GM18870 (cell line): ENCODE data around the gene PPP1R3E.
"Not testable (repeated sequence)": the region's sequence is repeated elsewhere in the genome, so short reads cannot be mapped to it uniquely, and the experiment has no call there.

Experiments
- ATAC-seq: cut with Tn5 transposase; IDR thresholded peaks from one replicate; pipeline ENCODE4 v1.9.1; 2021; ENCODE audit warnings: moderate library complexity; ENCODE audit not compliant: unreplicated experiment

The PPP1R3E gene, protein sequence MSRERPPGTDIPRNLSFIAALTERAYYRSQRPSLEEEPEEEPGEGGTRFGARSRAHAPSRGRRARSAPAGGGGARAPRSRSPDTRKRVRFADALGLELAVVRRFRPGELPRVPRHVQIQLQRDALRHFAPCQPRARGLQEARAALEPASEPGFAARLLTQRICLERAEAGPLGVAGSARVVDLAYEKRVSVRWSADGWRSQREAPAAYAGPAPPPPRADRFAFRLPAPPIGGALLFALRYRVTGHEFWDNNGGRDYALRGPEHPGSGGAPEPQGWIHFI

DNA sequence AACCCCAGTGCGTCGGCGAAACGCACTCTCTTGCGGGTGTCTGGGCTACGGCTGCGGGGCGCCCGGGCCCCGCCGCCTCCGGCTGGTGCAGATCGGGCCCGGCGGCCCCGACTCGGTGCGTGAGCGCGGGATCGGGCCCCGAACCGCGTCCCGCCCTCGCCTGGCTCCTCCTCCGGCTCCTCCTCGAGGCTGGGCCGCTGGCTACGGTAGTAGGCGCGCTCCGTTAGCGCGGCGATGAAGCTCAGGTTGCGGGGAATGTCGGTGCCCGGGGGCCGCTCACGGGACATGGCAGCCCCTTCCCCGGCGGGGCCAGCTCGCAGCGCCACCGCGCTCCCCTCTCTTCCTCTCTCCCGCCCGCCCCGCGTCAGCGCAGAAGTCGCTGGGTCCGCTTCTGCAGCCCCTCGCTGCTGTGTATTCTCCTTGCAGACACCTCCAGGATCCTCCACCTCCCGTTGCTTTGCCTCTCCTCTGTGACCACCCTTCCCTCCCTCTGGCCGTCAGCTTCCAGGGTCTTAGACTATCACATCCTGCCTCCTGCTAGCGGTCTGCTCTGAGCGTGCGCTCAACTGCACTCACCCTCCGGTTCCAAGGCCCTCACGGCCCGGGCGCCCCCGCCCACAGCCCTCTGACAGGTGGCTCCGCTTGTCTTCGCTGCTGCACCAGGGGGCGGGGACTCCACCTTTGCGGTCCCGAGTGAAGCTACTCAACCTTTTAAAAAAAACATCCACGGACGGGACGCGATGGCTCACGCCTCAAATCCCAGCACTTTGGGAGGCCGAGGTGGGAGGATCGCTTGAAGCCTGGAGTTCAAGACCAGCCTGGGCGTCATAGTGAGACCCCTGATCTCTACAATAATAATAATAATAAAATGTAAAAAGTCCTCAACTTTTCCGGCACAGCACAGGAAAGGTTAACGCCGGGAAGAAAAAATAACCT, at the start of gene PPP1R3E:
TSS of gene PPP1R3E (minus strand) at position 570 of the 936 bp plus-strand sequence. CDS start at position 287, 283 bp downstream.
- no peak for ATAC-seq

DNA sequence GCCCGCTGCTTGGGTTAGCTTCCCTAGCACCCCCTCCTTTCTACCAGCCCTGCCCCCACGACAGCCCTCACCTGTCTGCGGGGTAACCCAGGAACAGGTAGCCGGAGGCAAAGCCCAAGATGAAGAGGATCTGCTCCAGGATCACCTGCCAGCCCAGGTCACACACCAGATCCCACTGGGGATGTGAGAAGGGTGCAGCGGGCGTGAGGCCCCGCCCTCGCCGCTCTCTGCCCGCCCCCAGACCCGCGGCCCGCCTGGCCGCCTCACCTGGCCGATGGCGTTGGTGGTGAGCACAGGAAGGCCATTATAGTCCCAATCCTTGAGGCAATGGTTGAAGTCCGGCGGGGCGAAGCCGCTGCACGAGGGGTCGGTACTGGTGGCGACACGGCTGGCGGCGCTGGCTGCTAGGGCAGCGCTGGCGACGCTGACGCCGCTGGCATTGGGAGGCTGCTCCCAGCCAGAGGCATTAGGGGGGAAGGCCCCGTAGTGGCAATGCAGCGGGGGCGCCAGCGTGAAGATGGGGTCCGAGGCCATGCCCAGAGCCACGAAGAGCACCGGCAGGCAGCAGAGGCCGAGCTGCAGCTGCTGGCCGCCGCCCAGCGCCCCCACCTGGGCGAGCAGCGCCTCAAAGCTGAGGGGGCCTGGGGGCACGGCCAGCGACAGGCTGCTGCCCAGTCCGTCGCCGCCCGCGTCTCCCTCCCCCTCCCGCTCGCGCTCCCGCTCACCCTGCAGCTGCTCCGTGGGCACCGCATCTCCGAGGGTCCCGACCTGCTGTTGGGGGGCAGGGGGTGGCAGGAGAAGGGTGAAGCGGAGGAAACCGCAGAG, 49.2 kb upstream of the PPP1R3E start:
- no peak for ATAC-seq

DNA sequence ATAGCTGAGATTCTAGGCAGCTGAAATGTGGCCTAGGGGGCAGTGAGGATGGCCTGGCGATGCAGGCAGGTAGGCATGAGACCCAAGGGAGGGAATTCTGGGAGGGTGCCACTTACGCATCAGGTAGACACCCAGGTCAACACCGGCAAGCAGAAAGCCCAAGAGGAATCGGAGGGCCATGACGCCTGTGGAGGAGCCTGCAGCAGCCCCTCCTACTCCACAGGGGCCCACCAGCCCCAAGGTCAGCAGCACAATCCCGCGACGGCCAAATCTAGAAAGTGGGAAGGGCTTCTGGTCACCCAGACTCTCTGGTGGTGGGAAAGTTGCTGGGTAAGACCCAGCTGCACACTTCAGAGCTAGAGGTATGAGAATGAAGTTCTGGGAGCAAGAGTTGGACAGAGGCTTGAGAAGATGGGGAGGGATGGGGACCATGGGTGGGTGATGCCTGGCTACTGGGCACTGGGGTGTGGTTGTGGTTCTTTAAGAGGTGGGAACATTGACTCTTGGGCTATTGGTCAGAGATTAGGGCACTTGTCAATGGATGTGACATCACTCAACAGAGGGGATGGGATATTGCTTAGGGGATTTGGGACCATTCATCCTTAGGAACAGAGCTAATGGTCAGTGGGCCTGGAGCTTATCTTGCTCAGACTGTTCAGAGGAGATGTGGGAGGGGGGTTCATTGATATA, 46.6 kb upstream of the PPP1R3E start:
- no peak for ATAC-seq

DNA sequence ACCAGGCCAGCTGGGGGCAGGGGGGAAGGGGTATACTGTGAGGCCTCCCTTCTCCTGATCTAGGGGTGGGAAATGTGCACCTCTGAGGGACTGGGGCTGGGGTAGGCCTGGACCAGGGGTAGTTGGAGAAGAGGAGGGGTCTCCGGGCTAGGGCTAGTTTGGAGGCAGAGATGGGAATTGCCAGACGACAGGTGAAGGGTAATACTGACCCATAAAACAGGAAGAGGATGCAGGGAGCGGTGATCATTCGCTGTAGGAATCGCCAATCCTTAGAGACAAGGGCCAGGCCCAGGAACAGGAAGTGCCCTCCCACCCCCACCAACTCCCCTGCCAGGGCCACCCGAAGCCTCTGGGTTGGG, 45.6 kb upstream of the PPP1R3E start:
- ATAC-seq: no peak

DNA sequence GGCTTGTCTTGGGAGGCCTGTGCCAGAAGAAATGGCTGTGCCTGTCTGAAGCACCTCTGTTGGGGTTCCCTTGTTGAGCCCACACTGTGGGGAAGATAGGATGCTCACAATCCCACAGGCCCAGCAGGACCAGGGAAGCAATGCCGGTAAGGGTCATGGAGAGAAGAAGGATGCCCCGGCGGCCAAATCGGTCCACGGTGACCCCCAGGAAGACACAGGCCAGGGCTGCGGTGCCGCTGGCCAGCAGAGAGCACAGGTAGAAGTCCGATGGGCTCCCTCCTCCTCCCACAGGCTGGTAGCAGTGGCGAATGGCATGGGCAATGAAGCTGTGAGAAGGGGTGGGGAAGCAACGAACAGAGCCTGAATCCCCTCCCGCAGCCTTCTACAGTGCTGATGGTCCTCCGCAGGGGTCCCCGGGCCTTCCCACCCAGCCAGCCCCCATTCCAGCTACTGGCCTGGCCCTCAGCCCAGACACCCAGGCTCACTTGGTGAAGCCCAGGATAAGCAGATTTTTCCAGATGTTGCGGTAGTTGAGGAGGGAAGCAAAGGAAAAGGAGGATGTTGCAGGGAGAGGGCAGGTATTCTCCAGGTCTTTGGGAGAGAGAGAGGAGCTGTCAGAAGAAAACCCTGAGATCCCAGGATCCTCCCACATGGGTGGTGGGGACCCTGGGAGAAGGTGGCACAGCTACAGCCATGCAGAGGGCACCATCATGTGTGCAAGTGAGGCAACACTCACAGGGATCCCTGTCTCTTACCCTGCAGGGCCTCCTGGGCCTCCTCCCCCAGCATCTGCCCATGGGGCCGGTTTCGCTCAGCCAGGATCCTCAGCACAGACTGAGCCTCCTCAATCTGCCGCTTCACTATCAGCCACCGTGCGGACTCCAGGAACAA, 45.0 kb upstream of the PPP1R3E start:
- no peak for ATAC-seq

DNA sequence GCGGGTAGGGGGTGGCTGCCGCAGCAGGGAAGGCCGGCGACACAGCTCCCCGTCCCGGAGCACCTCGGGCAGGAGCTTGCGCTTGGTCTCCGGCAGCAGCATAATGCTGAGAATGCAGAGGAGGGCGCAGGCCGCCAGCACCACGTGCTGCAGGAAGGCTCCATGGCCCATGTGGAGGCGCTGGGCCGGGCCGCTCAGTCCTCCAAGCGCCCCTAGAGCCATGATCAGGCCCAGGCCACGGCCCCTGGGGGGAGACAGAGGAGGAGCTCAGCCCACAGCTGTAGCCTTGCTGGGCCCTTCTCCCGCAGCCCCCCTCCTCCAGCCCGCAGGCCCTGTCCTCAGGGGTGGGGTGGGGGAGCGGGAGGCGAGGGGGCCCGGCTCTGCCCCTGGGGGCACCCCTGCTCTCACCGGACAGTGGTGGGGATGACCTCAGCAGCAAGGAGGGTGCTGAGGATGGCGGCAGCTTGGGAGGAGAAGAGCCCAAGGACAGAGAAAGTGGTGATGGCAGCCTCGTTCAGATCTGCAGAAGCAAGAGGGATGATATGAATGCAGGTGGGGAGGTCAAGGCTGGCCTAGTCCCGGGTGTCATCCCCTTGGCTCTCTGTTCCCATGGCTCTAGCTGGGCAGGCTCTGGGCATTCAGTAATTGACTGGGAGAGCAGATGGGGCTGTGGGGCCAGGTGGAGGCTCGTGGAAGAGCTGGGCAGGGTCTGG, 44.2 kb upstream of the PPP1R3E start:
- ATAC-seq: no peak

DNA sequence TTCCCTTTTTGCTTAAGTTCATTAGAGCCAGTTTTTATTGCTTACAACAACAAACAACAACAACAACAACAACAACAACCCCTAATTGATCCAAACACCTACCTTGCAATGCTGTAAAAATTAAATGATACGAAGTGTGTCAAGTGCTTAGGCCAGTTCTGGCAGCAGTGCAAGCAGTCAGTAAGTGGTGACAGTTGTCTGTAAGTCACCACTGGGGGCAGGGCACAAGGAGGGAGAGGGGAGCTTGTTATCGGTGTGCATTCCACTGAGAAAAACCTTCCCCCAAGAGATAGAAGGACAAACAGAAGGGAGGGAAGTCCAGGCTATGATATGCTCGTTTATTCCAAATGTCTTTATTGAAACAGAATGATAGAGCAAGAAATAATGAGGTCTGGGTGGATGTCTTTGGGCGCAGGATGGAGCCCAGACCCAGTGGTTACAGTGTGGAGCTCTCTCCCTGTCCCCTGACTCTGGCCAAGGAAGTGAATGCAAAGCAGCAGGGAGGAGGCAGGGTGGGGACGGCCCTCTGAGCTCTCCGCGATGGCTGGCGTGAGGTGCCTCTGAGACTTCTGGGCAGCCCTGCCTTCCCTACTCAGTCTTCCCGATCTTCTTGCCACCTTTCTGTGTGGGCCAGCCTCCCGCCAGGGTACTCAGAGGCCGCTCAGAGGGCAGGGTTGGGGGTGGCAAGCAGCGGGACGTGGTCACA, 43.5 kb upstream of the PPP1R3E start:
- no peak for ATAC-seq

DNA sequence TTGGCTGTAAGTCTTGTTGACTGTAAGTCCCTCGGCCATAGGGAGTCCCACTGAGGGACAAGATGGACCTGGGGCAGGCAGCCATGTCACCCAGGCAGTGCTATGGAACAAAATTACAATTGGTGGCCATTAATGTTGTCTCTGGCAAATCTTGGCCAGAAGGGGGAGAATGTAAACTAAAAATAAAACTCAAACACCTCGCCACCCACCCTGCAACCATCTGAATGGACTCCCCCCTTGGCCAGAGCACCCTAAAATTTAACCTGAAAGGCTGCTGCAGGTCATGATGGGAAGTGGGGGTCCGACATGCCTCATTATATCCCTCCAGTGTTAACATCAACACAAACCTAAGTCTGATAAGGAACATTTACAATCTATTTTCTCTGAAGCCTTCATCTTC, 41.8 kb upstream of the PPP1R3E start:
- ATAC-seq: no peak

DNA sequence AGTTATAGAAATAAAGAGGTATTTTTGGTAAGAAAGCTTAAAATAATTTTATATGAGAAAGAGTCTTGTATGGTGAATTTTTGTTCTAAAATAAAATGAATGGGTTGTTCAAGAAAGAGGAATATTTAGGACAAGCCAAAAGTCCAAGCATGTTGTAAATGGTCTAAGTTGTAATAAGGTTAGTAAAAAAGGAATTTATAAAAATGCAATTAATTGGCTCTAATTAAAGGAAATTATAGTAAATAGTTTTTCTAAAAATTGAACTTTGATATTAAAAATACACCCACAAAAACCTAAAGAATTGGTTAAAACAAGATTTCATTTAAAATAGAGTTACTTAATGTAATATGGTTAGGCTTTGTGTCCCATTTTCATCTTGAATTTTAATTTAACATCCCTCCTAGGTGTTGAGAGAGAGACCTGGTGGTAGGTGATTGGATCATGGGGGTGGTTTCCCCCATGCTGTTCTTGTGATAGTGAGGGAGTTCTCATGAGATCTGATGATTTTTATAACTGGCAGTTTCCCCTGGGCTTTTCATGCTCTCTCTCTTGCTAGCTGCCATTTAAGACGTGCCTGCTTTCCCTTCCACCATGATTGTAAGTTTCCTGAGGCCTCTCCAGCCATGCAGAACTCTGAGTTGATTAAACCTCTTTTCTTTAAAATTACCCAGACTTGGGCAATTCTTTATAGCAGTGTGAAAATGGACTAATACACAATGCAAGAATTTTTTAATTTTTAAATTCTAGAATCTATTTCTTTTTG, 37.0 kb upstream of the PPP1R3E start:
- no peak for ATAC-seq

DNA sequence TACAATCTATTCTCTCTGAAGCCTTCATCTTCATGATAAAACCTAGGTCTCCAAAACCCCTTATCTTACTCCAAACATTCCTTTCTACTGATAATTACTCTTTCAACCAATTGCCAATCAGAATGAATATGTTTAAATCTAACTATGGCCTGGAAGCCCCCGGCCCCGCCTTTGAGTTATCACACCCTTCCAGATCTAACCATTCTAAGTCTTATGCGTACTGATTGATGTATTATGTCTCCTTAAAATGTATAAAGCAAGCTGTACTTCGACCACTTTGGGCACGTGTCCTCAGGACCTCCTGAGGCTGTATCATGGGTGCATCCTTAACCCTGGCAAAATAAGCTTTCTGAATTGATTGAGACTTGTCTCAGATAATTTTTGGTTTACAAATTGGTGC, 33.0 kb upstream of the PPP1R3E start:
- no peak for ATAC-seq

DNA sequence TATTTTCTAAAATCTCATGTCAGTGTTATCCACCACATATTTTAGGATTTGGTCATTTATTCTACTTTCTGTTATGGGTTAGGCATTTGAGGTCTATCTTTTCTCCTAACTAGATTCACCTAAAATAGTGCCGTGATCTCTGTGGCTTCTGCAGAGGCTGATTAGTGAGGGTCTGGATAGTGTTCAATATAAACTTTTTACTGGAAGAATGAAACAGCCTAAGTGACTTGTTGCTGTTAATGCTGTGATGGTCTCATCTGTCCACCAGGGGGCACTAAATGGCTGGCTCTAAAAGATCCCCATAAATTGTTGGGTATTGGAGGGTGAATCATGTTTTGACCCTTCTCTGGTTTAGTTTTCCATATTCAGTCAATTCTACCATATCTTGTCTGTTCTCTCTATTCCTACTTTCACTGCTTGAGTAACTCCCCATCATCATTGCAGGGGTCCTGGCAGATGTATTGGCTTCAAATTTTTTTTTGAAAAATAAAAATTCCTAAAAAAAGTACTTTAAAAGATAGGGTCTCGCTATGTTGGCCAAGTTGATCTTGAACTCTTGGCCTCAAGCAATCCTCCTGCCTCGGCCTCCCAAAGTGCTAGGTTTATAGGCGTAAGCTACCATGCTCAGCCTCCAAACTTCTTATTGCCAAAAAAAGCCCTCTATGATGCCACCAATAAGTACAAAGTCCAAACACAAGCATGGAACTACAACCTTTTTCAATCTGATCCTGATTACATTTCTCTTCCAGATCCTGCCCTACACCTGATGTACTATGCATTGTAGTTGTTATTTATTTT, 25.5 kb upstream of the PPP1R3E start:
- no peak for ATAC-seq

DNA sequence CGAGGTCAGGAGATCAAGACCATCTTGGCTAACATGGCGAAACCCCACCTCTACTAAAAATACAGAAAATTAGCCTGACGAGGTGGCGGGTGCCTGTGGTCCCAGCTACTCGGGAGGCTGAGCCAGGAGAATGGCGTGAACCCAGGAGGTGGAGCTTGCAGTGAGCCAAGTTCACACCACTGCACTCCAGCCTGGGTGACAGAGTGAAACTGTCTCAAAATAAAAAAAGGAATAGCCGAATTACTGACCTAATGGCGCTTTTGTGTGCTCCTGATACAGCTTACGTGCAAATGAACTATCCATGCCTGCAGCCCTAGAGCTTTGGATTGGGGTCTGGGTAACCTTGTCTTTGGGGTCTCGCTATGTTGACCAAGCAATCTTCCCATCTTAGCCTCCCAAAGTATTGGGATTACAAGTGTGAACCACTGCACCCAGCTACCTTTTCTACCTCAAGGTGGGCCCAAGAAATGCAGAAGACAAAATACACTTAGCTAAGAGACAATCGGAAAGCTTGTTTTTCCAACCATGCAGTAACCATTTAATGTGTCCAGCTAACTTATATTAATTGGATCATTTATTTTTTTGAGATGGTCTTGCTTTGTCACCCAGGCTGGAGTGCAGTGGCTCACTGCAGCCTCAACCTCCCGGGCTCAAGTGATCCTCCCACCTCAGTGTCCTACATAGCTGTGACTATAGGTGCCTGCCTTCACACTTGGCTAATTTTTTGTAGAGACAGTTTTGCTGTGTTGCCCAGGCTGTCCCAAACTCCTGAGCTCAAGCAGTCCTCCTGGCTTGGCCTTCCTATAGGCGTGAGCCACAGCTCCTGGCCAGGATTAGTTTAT, 24.1 kb upstream of the PPP1R3E start:
- ATAC-seq: no peak

DNA sequence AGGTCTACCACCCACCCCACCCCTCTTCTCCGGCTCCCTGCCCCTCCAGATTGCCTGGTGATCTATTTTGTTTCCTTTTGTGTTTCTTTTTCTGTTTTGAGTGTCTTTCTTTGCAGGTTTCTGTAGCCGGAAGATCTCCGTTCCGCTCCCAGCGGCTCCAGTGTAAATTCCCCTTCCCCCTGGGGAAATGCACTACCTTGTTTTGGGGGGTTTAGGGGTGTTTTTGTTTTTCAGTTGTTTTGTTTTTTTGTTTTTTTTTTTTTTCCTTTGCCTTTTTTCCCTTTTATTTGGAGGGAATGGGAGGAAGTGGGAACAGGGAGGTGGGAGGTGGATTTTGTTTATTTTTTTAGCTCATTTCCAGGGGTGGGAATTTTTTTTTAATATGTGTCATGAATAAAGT, 23.1 kb upstream of the PPP1R3E start:
- ATAC-seq: not testable (repeated sequence)

DNA sequence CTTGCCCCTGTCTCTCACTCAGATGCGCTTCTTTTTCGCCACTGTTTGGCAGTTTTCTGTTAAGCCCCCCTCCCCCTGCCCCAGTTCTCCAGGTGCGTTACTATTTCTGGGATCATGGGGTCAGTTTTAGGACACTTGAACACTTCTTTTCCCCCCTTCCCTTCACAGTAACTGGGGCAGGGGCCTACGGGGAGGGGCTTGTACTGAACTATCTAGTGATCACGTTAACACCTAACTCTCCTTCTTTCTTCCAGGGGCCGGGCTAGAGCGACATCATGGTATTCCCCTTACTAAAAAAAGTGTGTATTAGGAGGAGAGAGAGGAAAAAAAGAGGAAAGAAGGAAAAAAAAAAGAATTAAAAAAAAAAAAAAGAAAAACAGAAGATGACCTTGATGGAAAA, 22.3 kb upstream of the PPP1R3E start:
- no peak for ATAC-seq

DNA sequence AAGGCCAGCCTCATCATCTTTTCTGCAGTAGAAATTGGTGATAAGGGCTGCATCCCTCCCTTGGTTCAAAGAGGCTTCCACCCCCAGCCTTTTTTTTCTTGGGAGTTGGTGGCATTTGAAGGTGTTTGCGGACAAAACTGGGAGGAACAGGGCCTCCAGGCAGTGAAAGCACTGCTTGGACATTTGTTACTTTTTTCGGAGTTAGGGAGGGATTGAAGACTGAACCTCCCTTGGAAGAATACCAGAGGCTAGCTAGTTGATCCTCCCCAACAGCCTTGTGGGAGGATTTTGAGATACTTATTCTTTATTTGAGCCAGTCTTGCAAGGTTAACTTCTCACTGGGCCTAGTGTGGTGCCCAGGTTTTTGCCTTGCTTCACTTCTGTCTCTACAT, 21.8 kb upstream of the PPP1R3E start:
- ATAC-seq: no peak

DNA sequence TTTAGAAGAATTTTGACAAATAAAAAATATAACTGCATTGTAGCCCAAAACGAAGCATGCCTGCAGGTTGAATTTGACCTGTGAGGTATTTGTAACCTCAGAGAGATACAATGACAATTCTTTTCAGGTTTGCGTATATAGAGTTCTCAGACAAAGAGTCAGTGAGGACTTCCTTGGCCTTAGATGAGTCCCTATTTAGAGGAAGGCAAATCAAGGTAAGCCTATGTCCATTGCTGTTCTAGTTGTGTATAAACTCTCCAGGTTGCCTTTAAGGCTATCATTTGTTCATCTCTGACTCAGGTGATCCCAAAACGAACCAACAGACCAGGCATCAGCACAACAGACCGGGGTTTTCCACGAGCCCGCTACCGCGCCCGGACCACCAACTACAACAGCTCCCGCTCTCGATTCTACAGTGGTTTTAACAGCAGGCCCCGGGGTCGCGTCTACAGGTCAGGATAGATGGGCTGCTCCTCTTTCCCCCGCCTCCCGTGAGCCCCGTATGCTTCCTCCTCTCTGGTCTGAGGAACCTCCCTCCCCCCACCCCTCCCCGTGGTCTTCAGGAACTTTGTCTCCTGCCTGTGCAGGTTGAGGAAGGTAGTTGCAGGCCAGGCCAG, 21.3 kb upstream of the PPP1R3E start:
- ATAC-seq: no peak
